Measurements from ENCODE around the gene LPIN1. TPM values are rescaled to one million over a fixed set of nuclear protein-coding genes. Genes with fewer than 3 reads are reported as not detected.

LPIN1 gene, protein sequence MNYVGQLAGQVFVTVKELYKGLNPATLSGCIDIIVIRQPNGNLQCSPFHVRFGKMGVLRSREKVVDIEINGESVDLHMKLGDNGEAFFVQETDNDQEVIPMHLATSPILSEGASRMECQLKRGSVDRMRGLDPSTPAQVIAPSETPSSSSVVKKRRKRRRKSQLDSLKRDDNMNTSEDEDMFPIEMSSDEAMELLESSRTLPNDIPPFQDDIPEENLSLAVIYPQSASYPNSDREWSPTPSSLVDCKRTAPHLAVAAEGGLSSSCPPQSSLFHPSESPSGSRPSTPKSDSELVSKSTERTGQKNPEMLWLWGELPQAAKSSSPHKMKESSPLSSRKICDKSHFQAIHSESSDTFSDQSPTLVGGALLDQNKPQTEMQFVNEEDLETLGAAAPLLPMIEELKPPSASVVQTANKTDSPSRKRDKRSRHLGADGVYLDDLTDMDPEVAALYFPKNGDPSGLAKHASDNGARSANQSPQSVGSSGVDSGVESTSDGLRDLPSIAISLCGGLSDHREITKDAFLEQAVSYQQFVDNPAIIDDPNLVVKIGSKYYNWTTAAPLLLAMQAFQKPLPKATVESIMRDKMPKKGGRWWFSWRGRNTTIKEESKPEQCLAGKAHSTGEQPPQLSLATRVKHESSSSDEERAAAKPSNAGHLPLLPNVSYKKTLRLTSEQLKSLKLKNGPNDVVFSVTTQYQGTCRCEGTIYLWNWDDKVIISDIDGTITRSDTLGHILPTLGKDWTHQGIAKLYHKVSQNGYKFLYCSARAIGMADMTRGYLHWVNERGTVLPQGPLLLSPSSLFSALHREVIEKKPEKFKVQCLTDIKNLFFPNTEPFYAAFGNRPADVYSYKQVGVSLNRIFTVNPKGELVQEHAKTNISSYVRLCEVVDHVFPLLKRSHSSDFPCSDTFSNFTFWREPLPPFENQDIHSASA
- total RNA-seq, result 10 to 100 TPM; 55.2 to 77.0 (median 72.8) TPM

DNA sequence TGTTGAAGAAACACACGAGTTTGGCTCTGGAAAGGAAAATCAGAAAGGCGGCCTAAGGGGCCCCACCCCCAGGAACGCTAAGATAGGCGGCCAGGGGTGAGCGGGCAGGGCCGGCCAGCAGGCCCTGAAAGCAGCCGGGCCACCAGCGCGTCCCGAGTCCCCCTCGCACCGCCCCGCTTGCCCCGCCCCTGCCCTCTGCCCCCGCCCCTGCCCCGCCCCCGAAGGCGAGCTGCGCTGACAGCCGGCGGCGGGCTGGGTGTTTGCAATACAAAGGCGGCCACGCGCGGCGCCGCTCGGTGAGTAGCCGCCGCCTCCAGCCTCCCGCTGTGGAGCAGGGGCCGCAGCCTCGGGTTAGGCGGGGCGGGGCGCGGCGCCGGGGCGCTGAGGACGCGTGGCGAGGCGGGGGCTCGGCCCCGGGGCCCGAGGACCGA lies at the start of gene LPIN1:
TSS of gene LPIN1 (plus strand) at position 257 of the 431 bp plus-strand sequence. CDS start 18,910 bp downstream, outside the sequence.
- DNase-seq (ENCODE audit: extremely low spot score), result peak; percentile 98
- peaks cover 55 to 80% (median 76%) of the 10 kb centered on the region in 4 donors for H3K4me1 ChIP-seq
- TF ChIP-seq POLR2A (IDR thresholded peaks at IDR 0.05; ENCODE audit: low read depth), result peak; percentile 38
- TF ChIP-seq EP300 (IDR thresholded peaks at IDR 0.05), result no peak
- TF ChIP-seq, protein P1, sequence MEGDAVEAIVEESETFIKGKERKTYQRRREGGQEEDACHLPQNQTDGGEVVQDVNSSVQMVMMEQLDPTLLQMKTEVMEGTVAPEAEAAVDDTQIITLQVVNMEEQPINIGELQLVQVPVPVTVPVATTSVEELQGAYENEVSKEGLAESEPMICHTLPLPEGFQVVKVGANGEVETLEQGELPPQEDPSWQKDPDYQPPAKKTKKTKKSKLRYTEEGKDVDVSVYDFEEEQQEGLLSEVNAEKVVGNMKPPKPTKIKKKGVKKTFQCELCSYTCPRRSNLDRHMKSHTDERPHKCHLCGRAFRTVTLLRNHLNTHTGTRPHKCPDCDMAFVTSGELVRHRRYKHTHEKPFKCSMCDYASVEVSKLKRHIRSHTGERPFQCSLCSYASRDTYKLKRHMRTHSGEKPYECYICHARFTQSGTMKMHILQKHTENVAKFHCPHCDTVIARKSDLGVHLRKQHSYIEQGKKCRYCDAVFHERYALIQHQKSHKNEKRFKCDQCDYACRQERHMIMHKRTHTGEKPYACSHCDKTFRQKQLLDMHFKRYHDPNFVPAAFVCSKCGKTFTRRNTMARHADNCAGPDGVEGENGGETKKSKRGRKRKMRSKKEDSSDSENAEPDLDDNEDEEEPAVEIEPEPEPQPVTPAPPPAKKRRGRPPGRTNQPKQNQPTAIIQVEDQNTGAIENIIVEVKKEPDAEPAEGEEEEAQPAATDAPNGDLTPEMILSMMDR (IDR thresholded peaks at IDR 0.05), result peak in 2 of 3 experiments; percentile 7 to 36
- peak; percentile 93 to 95 for TF ChIP-seq POLR2AphosphoS5 (IDR thresholded peaks at IDR 0.05)
- H3K4me3 ChIP-seq, result peak within 1 kb of the TSS; percentile 74 to 97 (median 86)
- intact Hi-C loops (cut with DNase I), result loop anchor here (5.0 kb wide), 1 partner anchor 54 kb away; no protein-coding TSS in a partner anchor
- WGBS, result 3% methylated on average over 6 of the region's 49 CpGs
- H3K27me3 ChIP-seq, result no peaks in the 10 kb centered on the region
- no peaks in the 10 kb centered on the region for H3K36me3 ChIP-seq
- no peaks in the 10 kb centered on the region for H3K9me3 ChIP-seq
- H3K27ac ChIP-seq (replicated peaks in 1 of 4), result peak within 1 kb of the TSS; percentile 90 to 95 (median 94)

DNA sequence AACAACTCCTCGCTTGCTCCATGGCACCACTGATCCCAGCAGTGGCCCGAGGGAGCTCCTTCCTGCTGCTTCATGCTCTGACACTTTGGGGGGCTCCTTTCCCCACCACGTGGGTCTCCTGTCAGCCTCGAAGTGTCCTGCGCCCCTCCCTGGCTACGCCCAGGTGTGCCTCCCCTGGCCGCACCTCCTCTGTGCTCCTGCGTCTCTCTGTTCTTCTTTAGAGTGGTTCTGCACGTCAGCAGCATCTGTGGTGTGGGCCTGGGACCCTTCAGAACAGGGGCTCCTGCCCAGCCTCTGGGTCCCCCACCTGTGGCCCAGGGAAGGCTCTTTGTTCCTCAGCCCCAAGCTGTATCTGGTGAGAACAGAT lies 49.7 kb upstream of the LPIN1 start:
- intact Hi-C loops (cut with DNase I), result no loop called here
- Histone ChIP-seq H3K9me3 (no peaks in the 10 kb centered on the region), H3K27me3 (no peaks in the 10 kb centered on the region), H3K36me3 (no peaks in the 10 kb centered on the region), H3K27ac (replicated peaks in 1 of 4) (peak overlapping the region in 2 of 4 donors; percentile 31 to 71), H3K4me3 (no peak overlapping the region), H3K4me1 (peaks cover 20 to 35% (median 29%) of the 10 kb centered on the region in 4 donors)
- 77% methylated on average over 8 of the region's 9 CpGs for whole genome bisulfite sequencing
- no peak for DNase-seq (ENCODE audit: extremely low spot score)
- no peak for TF ChIP-seq POLR2A (IDR thresholded peaks at IDR 0.05; ENCODE audit: low read depth)
- no peak for TF ChIP-seq EP300 (IDR thresholded peaks at IDR 0.05)
- TF ChIP-seq POLR2AphosphoS5 (IDR thresholded peaks at IDR 0.05), result no peak
- TF ChIP-seq, protein P1 (IDR thresholded peaks at IDR 0.05), result no peak

DNA sequence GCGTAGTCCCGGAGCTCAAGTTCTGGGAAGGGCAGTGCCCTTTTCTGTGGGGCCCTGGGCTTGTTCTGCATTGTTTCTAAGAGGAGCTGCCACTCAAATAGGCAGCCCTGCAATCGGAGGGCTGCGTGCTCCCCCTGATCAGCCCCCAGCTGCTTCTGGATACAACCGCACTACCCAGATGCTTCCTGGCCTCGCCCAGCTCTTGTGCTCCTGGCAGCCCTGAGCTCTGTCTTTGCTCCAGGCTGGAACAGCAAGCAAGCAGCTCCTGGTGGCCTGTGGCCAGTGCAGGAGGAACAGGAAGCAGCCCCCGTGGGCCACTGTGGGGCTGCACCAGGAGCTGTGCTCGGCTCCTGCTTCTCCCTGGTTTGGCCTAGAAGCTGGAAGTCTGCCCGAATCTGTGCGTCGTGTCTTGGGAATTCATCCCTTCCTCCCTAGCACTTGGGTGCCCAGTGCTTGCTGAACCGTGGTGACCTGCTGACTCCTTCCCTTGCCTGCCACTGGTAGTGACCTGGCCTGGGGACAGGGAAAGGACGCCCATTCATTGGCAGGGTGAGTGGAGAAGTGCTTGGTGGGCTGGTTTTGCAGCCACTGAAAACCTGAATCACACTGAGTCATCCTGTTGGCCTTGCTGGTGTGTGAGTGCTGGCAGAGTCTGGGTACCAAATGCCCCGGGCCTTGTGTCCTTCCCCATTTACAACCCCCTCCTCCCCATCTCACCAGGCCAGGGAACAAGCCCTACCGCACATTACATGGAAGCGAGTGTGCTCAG lies 49.1 kb upstream of the LPIN1 start:
- Histone ChIP-seq H3K36me3 (no peaks in the 10 kb centered on the region), H3K4me1 (peaks cover 20 to 39% (median 32%) of the 10 kb centered on the region in 4 donors), H3K9me3 (no peaks in the 10 kb centered on the region), H3K27me3 (no peaks in the 10 kb centered on the region), H3K27ac (replicated peaks in 1 of 4) (peak overlapping the region; percentile 69 to 75 (median 72)), H3K4me3 (no peak overlapping the region)
- WGBS, result 61% methylated on average over 9 of the region's 16 CpGs
- intact Hi-C loops (cut with DNase I), result no loop called here
- no peak for DNase-seq (ENCODE audit: extremely low spot score)
- TF ChIP-seq POLR2AphosphoS5 (IDR thresholded peaks at IDR 0.05), result no peak
- no peak for TF ChIP-seq EP300 (IDR thresholded peaks at IDR 0.05)
- TF ChIP-seq, protein P1 (IDR thresholded peaks at IDR 0.05), result no peak
- no peak for TF ChIP-seq POLR2A (IDR thresholded peaks at IDR 0.05; ENCODE audit: low read depth)

Measured in esophagus muscularis mucosa (tissue), 4 donors.